Tibial nerve (tissue), 4 donors: ENCODE data around the gene GPN1.

Source experiments
- CTCF ChIP-seq, 5 experiments: fragments of 200-600 bp in 3 of 5; fragments of 450-650 bp in 2 of 5; sonication (generic) in 3 of 5; IDR thresholded peaks; one replicate each; pipeline ENCODE4 v1.5.1; 2016 to 2019; ENCODE audit warnings: antibody characterized with exemption in 5 of 5, mild to moderate bottlenecking in 3 of 5, moderate library complexity in 2 of 5
- EP300 ChIP-seq, 2 donors: sonication (generic); formaldehyde crosslinking; IDR thresholded peaks; one replicate each; pipeline ENCODE4 v1.6.1; 2017; ENCODE audit warnings: antibody characterized with exemption in 2 of 2, mild to moderate bottlenecking in 1 of 2
- POLR2A ChIP-seq, 2 donors: fragments of 450-650 bp; IDR thresholded peaks; one replicate each; pipeline ENCODE4 v1.6.1; 2017; ENCODE audit warnings: antibody characterized with exemption in 2 of 2, mild to moderate bottlenecking in 2 of 2, moderate library complexity in 2 of 2

- TF ChIP-seq CTCF (IDR thresholded peaks at IDR 0.05) (peak; percentile 82 to 94 (median 89)), EP300 (IDR thresholded peaks at IDR 0.05) (no peak), POLR2A (IDR thresholded peaks at IDR 0.05) (no peak)
Measured at GRCh38 chr2:27683390-27684071, 54.7 kb downstream of the GPN1 start.
